BE2C (cell line): ENCODE measurements around the gene DIPK1A.

ENCODE experiments used
- DNase-seq: peaks from one replicate; pipeline ENCODE4 v3.0.0-alpha.2; 2020
- H3K27me3 ChIP-seq: fragments of 250-450 bp; sonication (Bioruptor Pico); 2 replicates; pipeline ENCODE4 v1.5.1; 2020; ENCODE audit warnings: mild to moderate bottlenecking
- H3K36me3 ChIP-seq: fragments of 250-450 bp; sonication (Bioruptor Pico); 2 replicates; pipeline ENCODE4 v1.5.1; 2020; ENCODE audit warnings: mild to moderate bottlenecking
- H3K4me1 ChIP-seq: fragments of 250-450 bp; sonication (Bioruptor Pico); 2 replicates; pipeline ENCODE4 v1.5.1; 2020
- H3K4me3 ChIP-seq: 2 replicates; pipeline ENCODE4 v1.5.1; 2011; ENCODE audit warnings: low read depth, low read length
- H3K9me3 ChIP-seq: fragments of 250-450 bp; sonication (Bioruptor Pico); 2 replicates; pipeline ENCODE4 v1.5.1; 2020
- TF ChIP-seq, protein P1 (sequence below): IDR thresholded peaks from 2 replicates; pipeline ENCODE4 v1.5.1; 2012; ENCODE audit warnings: mild to moderate bottlenecking, low read depth, low read length

Gene DIPK1A

DNA sequence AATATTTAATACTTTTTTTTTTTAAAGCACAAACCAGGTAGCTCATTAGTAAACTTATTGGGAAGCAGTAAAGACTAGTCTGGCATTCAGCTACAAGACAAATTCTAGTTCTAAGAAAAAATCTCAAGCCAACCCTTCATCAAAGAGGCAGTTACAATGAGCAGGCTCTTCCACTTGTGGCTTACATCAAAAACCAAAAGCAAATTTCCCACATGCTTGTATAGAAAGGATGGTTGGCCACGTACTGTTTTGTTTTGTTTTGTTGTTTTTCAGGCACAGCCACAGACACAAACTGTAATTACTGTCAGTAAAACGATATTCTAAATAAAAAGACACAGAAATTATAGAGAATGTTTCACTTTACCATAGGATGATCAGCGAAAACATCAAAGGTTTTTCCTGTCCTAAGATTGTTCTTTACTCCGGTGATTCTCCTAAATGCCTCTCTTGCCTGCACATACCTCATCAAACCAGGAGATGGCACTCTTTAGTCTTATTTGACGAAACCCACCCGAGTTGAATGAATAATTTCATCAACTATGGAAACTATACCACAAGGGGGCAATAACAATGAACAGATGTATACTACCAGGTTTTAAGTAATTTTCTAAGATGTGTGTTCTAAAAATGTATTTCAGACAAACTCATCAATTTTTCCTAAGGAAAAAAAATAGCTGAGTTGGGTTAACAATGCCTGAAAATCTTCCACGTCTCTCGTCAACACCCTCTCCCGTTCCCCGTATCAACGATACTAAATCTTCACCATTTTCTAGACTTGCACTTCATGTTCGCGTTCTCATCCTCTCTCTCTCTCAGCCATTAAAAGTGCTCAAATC lies 102.5 kb downstream of the DIPK1A start:
- TF ChIP-seq, protein P1, sequence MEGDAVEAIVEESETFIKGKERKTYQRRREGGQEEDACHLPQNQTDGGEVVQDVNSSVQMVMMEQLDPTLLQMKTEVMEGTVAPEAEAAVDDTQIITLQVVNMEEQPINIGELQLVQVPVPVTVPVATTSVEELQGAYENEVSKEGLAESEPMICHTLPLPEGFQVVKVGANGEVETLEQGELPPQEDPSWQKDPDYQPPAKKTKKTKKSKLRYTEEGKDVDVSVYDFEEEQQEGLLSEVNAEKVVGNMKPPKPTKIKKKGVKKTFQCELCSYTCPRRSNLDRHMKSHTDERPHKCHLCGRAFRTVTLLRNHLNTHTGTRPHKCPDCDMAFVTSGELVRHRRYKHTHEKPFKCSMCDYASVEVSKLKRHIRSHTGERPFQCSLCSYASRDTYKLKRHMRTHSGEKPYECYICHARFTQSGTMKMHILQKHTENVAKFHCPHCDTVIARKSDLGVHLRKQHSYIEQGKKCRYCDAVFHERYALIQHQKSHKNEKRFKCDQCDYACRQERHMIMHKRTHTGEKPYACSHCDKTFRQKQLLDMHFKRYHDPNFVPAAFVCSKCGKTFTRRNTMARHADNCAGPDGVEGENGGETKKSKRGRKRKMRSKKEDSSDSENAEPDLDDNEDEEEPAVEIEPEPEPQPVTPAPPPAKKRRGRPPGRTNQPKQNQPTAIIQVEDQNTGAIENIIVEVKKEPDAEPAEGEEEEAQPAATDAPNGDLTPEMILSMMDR, result peak; percentile 79
- Histone ChIP-seq H3K36me3 (no peaks in the 10 kb centered on the region), H3K9me3 (no peaks in the 10 kb centered on the region), H3K27me3 (no peaks in the 10 kb centered on the region), H3K4me1 (no peaks in the 10 kb centered on the region), H3K4me3 (peak overlapping the region; percentile 47)
- DNase-seq, result peak; percentile 26

DNA sequence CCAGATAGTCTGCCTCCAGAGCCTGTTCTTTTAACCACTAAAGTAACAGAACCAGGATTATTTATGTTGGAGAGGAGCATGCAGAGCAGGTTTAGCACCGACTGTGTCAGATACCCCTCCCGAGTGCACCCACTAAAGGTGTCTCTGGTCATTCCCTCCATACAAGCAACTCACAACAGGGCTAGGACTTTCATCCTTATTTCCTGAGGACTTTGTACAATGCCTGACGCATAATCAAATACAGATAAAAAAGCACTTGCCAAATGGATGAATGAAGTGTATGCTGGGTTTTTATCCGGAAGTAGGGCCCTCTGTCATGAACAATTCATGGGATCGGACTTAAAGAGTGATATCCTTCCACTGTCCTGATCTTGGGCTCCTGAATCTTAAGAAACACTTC lies 103.4 kb downstream of the DIPK1A start:
- Histone ChIP-seq H3K4me1 (no peaks in the 10 kb centered on the region), H3K36me3 (no peaks in the 10 kb centered on the region), H3K4me3 (no peak overlapping the region), H3K27me3 (no peaks in the 10 kb centered on the region), H3K9me3 (no peaks in the 10 kb centered on the region)
- TF ChIP-seq, protein P1, result no peak
- DNase-seq, result no peak

DNA sequence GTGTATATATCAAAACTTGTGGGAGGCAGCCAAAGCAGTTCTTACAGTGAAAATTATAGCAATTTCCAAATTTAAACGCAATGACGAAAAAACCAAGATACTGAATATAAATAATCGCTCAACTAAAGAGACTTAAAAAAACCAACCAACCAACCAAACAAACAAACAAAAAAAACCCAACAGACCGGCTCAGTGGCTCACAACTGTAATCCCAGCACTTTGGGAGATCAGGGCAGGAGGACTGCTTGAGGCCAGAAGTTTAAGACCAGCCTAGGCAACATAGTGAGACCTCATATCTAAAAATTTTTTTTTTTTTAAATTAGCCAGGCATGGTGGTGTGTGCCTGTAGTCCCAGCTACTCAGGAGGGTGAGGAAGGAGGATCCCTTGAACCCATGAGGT lies 106.0 kb downstream of the DIPK1A start:
- DNase-seq, result no peak
- Histone ChIP-seq H3K27me3 (no peaks in the 10 kb centered on the region), H3K4me3 (no peak overlapping the region), H3K36me3 (no peaks in the 10 kb centered on the region), H3K9me3 (no peaks in the 10 kb centered on the region), H3K4me1 (no peaks in the 10 kb centered on the region)
- TF ChIP-seq, protein P1, result no peak

DNA sequence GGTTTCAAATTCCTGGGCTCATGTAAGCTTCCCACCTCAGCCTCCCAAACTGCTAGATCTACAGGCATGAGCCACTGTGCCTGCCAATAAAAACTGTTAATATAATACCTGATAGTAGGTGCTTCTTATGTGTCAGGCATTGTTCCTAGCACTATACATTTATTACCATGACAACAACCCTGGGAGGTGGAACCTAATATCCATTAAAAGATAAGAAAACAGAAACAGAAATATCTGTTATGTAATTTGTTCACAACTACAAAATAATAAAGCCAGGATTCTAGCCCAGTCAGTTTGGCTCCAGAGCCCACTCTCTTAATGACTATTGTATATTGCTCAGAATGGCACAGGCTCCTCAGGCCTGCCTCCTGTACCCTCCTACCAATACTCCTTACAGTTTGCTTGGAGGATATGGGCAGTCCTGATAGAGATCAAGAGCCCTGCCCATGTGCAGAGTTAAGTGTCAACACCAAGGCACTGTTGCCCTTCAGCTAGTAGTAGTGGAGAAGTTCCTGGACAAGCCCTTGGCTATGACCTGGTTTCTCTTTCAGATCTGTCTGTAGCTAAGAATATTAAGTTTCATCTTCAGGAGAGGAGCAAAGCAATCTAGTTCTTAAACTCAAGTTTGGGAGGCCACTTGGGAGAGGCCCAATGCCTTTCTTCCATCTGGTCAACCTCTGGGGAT lies 107.0 kb downstream of the DIPK1A start:
- no peaks in the 10 kb centered on the region for H3K27me3 ChIP-seq
- DNase-seq, result no peak
- TF ChIP-seq, protein P1, result no peak
- no peak overlapping the region for H3K4me3 ChIP-seq
- H3K9me3 ChIP-seq, result no peaks in the 10 kb centered on the region
- H3K36me3 ChIP-seq, result no peaks in the 10 kb centered on the region
- no peaks in the 10 kb centered on the region for H3K4me1 ChIP-seq

DNA sequence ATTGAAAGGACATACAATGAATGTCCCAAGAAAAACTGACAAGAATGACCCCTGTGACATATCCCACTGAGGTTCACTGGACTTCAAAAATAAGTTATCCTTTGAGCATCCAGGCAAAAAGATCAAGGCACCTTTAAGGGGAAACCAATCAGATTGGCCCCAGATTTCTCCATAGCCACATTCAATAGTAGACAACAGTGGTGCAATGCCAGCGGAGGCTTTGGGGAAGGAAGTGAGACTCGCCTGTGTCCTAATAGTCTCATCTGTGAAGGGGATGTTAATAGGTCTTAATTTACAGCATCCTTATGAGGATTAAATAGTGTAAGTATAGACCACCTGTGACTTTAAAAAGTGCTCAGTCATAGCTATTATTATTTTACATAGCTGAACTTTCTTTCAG lies 108.0 kb downstream of the DIPK1A start:
- no peaks in the 10 kb centered on the region for H3K27me3 ChIP-seq
- no peak for DNase-seq
- H3K4me1 ChIP-seq, result no peaks in the 10 kb centered on the region
- TF ChIP-seq, protein P1, result no peak
- H3K9me3 ChIP-seq, result no peaks in the 10 kb centered on the region
- no peaks in the 10 kb centered on the region for H3K36me3 ChIP-seq
- H3K4me3 ChIP-seq, result no peak overlapping the region

DNA sequence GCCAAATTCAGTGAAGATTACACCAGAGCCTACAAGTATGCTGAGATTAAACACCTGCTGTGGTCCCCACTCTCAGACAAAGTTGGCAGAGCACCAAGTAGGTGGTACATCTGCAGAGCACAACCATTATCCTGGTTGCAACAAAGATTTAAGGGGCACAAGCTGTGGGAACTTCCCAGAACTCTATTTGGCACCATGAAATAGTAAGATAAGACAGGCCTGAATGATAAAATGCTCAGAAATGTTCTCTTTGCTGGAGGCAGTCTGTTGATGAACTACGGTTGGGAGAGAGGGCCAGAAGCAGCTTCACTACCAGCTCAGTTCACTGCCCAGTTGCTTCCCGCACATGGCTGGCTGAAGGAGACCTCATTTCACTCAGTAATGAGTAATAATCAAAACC lies 109.5 kb downstream of the DIPK1A start:
- TF ChIP-seq, protein P1, result no peak
- no peak overlapping the region for H3K4me3 ChIP-seq
- H3K9me3 ChIP-seq, result no peaks in the 10 kb centered on the region
- H3K4me1 ChIP-seq, result no peaks in the 10 kb centered on the region
- no peaks in the 10 kb centered on the region for H3K36me3 ChIP-seq
- no peaks in the 10 kb centered on the region for H3K27me3 ChIP-seq
- peak; percentile 16 for DNase-seq
